ENCODE data around the gene WRNIP1. TPM values are rescaled to one million over a fixed set of nuclear protein-coding genes. Genes with fewer than 3 reads are reported as not detected.

The WRNIP1 gene
- total RNA-seq, 4 donors from 2014 or later = 34.1 to 50.5 (median 41.7) TPM

DNA sequence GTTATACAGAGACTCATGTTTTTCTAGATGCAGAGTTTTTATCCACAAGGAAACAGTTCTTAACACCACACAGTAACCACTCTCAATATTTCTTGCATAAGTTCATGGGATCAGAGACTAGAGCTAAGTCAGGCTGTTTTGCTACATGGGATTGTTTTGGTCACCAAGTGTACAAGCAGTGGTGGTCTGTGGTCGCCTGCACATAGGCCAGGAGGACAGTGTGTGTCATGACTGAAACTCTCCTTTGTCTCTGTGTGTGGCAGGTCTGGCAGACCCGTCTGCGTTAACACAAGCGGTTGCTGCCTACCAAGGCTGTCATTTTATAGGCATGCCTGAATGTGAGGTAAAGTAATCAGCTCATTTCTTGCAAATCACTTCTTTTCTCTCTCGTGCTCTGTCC, 18.9 kb downstream of the WRNIP1 start:
- no peaks in the 10 kb centered on the region for H3K27me3 ChIP-seq
- no peak overlapping the region for H3K4me3 ChIP-seq
- H3K9me3 ChIP-seq = no peaks in the 10 kb centered on the region
- intact Hi-C loops (cut with DNase I; ENCODE audit: low total_unique reads) = no loop called here
- no peak overlapping the region for H3K27ac ChIP-seq
- DNase-seq = no peak
- TF ChIP-seq, protein P1, sequence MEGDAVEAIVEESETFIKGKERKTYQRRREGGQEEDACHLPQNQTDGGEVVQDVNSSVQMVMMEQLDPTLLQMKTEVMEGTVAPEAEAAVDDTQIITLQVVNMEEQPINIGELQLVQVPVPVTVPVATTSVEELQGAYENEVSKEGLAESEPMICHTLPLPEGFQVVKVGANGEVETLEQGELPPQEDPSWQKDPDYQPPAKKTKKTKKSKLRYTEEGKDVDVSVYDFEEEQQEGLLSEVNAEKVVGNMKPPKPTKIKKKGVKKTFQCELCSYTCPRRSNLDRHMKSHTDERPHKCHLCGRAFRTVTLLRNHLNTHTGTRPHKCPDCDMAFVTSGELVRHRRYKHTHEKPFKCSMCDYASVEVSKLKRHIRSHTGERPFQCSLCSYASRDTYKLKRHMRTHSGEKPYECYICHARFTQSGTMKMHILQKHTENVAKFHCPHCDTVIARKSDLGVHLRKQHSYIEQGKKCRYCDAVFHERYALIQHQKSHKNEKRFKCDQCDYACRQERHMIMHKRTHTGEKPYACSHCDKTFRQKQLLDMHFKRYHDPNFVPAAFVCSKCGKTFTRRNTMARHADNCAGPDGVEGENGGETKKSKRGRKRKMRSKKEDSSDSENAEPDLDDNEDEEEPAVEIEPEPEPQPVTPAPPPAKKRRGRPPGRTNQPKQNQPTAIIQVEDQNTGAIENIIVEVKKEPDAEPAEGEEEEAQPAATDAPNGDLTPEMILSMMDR (IDR thresholded peaks at IDR 0.05) = no peak
- no peak for TF ChIP-seq POLR2A (IDR thresholded peaks at IDR 0.05)
- H3K4me1 ChIP-seq = no peaks in the 10 kb centered on the region
- no peaks in the 10 kb centered on the region for H3K36me3 ChIP-seq

DNA sequence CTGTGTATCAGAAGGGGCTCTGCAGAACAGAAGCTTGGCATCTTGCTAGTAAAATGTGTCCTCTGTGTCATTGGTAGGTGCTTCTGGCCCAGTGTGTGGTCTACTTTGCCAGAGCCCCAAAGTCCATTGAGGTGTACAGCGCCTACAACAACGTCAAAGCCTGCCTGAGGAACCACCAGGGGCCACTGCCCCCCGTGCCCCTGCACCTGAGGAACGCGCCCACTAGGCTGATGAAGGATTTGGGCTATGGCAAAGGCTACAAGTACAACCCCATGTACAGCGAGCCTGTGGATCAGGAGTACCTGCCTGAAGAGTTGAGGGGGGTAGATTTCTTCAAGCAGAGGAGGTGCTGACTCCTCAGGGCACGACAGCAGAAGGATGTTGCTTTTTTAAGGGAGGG, 19.7 kb downstream of the WRNIP1 start:
- H3K9me3 ChIP-seq = no peaks in the 10 kb centered on the region
- H3K27ac ChIP-seq = no peak overlapping the region
- no peaks in the 10 kb centered on the region for H3K4me1 ChIP-seq
- H3K27me3 ChIP-seq = no peaks in the 10 kb centered on the region
- DNase-seq = no peak
- no peak overlapping the region for H3K4me3 ChIP-seq
- intact Hi-C loops (cut with DNase I; ENCODE audit: low total_unique reads) = no loop called here
- H3K36me3 ChIP-seq = no peaks in the 10 kb centered on the region
- TF ChIP-seq, protein P1 (IDR thresholded peaks at IDR 0.05) = no peak
- TF ChIP-seq POLR2A (IDR thresholded peaks at IDR 0.05) = no peak

DNA sequence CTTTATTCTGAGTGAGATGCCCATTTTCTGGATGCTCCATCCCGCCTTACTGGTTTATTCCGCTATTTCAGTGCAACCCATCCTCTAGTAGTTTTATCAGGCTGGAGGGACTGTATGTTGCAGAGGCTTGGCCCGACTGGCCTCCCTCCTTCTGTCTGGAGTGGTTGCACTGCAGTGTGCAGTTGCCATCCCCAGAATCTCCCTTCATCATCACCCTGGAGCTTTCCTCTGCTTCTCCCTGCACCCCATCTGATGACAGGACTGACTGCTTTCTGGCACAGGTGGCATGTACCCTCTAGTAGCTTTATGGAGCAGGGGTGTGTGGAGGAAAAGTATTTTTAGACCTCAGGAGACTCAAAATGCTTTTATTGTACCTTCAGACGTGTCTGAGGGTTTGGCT, 21.1 kb downstream of the WRNIP1 start:
- Histone ChIP-seq H3K9me3 (no peaks in the 10 kb centered on the region), H3K27ac (no peak overlapping the region), H3K36me3 (no peaks in the 10 kb centered on the region), H3K4me1 (no peaks in the 10 kb centered on the region), H3K27me3 (no peaks in the 10 kb centered on the region), H3K4me3 (no peak overlapping the region)
- TF ChIP-seq, protein P1 (IDR thresholded peaks at IDR 0.05) = no peak
- TF ChIP-seq POLR2A (IDR thresholded peaks at IDR 0.05) = no peak
- intact Hi-C loops (cut with DNase I; ENCODE audit: low total_unique reads) = no loop called here
- no peak for DNase-seq

DNA sequence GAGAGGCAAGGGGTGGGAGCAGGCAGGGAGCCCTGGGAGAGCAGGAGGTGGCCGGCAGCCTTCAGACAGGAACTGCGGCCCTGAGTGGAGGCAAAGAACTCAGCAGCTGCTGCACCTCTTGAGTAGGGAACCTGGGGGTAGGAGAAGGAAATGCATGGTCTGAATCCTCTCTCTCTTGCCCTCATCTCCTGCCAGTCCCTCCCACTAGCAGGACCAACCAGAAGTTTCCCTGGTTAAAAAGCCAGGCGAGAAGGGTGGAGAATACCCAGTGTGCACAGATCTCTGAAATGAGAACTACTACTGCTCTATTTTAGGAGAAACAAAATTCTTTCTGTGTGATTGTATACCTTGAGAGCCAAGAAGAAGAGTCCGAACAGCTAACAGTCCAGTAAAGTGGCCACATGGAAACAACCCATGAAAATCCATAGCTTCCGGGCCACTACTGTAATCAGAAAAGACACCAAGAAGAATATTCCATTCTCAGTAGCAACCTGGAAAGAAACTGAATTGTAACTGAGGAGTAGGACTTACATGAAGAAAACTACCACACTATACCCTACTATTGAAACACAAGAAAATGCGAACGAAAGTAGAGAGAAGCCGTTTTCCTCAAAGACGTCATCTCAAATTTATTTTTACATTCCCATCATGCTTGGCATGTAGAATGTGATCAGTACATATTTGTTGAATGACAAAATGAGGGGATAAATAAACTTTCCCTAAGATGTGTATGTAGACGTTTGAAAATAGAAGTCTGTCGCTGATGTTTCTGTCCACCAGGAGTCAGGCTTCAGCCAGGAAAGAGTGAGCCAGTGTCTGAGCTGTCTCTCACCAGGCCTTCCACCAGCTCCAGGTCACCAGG, 25.6 kb downstream of the WRNIP1 start:
- intact Hi-C loops (cut with DNase I; ENCODE audit: low total_unique reads) = no loop called here
- Histone ChIP-seq H3K27ac (peak overlapping the region; percentile 70 to 85), H3K27me3 (no peaks in the 10 kb centered on the region), H3K36me3 (no peaks in the 10 kb centered on the region), H3K4me1 (no peaks in the 10 kb centered on the region), H3K9me3 (no peaks in the 10 kb centered on the region), H3K4me3 (peak overlapping the region in 1 of 2 donors; percentile 2)
- no peak for TF ChIP-seq POLR2A (IDR thresholded peaks at IDR 0.05)
- TF ChIP-seq, protein P1 (IDR thresholded peaks at IDR 0.05) = peak; percentile 64 to 85 (median 71)
- peak; percentile 59 to 62 for DNase-seq

DNA sequence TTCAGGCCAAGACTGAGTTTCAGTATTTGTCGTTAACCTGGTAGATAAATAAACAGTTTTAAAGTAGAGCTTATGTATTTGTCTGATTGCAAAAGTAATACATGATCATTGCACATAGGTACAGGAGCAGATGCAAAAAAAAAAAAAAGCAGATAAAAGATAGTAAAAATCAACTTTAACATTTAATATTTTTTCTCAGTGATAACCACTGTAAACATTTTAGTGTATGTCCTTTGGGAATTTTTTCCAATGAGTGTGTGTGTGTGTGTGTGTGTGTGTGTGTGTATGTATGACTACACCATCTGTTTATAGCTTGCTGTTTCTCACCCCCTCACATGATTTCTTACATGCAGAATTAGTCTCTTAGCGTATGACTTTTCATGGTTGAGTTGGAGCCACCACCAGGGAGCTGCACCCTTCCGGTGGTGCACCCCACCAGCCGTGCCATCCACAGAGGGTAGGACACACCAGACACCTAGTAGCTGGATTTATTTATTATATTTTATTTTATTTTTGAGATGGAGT, 26.3 kb downstream of the WRNIP1 start:
- H3K9me3 ChIP-seq = no peaks in the 10 kb centered on the region
- peak overlapping the region; percentile 38 to 85 for H3K27ac ChIP-seq
- intact Hi-C loops (cut with DNase I; ENCODE audit: low total_unique reads) = no loop called here
- DNase-seq = no peak
- H3K27me3 ChIP-seq = no peaks in the 10 kb centered on the region
- no peaks in the 10 kb centered on the region for H3K4me1 ChIP-seq
- H3K36me3 ChIP-seq = no peaks in the 10 kb centered on the region
- TF ChIP-seq, protein P1 (IDR thresholded peaks at IDR 0.05) = no peak
- no peak for TF ChIP-seq POLR2A (IDR thresholded peaks at IDR 0.05)
- no peak overlapping the region for H3K4me3 ChIP-seq

All from uterus (tissue), 4 donors.